HL-60 (cell line): ENCODE data around the gene KCNQ5.
A peak's percentile ranks its signal among the peaks of the same experiment; 100 is the strongest.

Source experiments
- DNase-seq, 2 experiments: peaks; one replicate each; pipeline ENCODE4 v3.0.0-alpha.2; 2010 to 2020; ENCODE audit warnings: low read depth in 1 of 2, low spot score in 1 of 2
- H3K27ac ChIP-seq: fragments of 250-450 bp; sonication (Bioruptor Pico); replicated peaks from 2 replicates; pipeline ENCODE4 v1.5.1; 2020; ENCODE audit warnings: mild to moderate bottlenecking, moderate library complexity
- H3K27me3 ChIP-seq: fragments of 250-450 bp; sonication (Bioruptor Pico); 2 replicates; pipeline ENCODE4 v1.5.1; 2021; ENCODE audit warnings: mild to moderate bottlenecking, moderate library complexity; ENCODE audit not compliant: insufficient read depth, poor library complexity, severe bottlenecking
- H3K4me3 ChIP-seq: replicated peaks from 2 replicates; pipeline ENCODE4 v1.5.1; 2011; ENCODE audit warnings: mild to moderate bottlenecking, control low read depth, low read length; ENCODE audit not compliant: insufficient read depth
- GABPA ChIP-seq: IDR thresholded peaks from 2 replicates; pipeline ENCODE4 v1.6.1; 2012; ENCODE audit warnings: low read depth
- POLR2AphosphoS5 ChIP-seq: IDR thresholded peaks from 2 replicates; pipeline ENCODE4 v1.6.1; 2012; ENCODE audit warnings: low read depth
- SPI1 ChIP-seq: IDR thresholded peaks from 2 replicates; pipeline ENCODE4 v1.6.1; 2012; ENCODE audit warnings: low read depth, mild to moderate bottlenecking, borderline replicate concordance
- TF ChIP-seq, protein P1 (sequence below): IDR thresholded peaks from one replicate; pipeline ENCODE4 v1.5.1; 2011; ENCODE audit warnings: low read length, control low read depth, inconsistent platforms; ENCODE audit not compliant: insufficient read depth
- TF ChIP-seq, protein P2 (sequence below): IDR thresholded peaks from 2 replicates; pipeline ENCODE4 v1.6.1; 2012; ENCODE audit warnings: low read depth; ENCODE audit not compliant: insufficient replicate concordance

KCNQ5 gene

DNA sequence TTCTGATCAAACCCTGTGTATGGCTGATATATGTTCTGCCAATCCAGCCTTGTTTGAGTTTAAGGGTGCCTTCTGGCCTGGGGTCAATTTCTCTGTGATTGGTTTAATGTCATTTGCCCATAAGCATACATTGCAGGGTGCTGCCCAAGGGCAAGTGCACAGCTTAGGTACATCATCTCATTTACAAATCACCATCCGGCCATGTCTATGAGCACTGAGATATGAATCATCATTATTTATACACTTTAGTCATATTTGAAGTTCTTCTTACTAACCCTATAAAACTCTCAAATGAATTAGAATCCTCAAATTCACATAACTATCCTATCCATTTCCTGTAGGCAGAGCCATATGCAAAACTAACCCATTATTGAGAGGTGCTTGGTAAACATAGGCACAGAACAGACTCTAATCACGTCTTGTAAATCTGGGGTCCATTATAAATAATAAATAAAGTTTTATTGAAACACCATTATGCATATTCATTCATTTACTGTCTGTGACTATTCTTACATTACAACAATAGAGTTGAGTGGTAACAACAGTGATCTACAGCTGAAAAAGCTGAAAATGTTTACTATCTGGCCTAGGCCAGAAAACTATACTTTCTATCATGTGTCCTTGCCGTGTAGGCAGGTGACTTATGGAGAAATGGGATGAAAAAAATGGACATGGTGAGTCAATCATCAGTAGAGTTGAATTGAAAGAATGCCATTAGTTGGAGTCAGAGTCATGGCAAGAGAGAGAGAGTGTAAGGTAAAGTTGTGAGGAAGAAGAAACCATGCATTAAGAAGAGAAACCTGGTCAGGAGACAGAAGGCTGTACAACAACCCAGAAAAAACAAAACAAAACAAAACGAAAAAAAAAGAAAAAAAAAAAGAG, 25.0 kb downstream of the KCNQ5 start:
- no peak overlapping the region for H3K4me3 ChIP-seq
- no peak for TF ChIP-seq POLR2AphosphoS5
- no peak for TF ChIP-seq GABPA
- TF ChIP-seq, protein P1, sequence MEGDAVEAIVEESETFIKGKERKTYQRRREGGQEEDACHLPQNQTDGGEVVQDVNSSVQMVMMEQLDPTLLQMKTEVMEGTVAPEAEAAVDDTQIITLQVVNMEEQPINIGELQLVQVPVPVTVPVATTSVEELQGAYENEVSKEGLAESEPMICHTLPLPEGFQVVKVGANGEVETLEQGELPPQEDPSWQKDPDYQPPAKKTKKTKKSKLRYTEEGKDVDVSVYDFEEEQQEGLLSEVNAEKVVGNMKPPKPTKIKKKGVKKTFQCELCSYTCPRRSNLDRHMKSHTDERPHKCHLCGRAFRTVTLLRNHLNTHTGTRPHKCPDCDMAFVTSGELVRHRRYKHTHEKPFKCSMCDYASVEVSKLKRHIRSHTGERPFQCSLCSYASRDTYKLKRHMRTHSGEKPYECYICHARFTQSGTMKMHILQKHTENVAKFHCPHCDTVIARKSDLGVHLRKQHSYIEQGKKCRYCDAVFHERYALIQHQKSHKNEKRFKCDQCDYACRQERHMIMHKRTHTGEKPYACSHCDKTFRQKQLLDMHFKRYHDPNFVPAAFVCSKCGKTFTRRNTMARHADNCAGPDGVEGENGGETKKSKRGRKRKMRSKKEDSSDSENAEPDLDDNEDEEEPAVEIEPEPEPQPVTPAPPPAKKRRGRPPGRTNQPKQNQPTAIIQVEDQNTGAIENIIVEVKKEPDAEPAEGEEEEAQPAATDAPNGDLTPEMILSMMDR: no peak
- TF ChIP-seq SPI1: no peak
- no peak for DNase-seq
- H3K27ac ChIP-seq: no peak overlapping the region
- H3K27me3 ChIP-seq: no peaks in the 10 kb centered on the region

DNA sequence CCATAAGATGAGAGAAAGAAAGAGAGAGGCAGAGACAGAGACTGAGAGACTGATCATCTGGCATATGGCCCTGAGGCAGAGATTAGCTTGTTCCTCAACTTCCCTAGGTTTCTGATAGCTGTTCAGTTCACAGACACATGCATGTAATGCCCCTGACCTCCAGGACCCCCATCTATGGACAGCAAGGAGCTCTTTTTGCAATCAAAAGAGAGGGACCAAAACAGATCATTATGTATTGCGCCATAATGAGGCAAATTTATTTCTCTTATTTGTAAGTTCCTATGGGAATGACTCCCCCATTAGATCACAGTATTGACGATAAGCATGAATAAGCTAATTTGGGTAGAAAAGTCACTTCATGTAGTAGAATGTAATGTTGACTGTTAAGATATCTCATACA, 25.6 kb downstream of the KCNQ5 start:
- Histone ChIP-seq H3K27me3 (no peaks in the 10 kb centered on the region), H3K4me3 (no peak overlapping the region), H3K27ac (no peak overlapping the region)
- DNase-seq: no peak
- TF ChIP-seq, protein P2, sequence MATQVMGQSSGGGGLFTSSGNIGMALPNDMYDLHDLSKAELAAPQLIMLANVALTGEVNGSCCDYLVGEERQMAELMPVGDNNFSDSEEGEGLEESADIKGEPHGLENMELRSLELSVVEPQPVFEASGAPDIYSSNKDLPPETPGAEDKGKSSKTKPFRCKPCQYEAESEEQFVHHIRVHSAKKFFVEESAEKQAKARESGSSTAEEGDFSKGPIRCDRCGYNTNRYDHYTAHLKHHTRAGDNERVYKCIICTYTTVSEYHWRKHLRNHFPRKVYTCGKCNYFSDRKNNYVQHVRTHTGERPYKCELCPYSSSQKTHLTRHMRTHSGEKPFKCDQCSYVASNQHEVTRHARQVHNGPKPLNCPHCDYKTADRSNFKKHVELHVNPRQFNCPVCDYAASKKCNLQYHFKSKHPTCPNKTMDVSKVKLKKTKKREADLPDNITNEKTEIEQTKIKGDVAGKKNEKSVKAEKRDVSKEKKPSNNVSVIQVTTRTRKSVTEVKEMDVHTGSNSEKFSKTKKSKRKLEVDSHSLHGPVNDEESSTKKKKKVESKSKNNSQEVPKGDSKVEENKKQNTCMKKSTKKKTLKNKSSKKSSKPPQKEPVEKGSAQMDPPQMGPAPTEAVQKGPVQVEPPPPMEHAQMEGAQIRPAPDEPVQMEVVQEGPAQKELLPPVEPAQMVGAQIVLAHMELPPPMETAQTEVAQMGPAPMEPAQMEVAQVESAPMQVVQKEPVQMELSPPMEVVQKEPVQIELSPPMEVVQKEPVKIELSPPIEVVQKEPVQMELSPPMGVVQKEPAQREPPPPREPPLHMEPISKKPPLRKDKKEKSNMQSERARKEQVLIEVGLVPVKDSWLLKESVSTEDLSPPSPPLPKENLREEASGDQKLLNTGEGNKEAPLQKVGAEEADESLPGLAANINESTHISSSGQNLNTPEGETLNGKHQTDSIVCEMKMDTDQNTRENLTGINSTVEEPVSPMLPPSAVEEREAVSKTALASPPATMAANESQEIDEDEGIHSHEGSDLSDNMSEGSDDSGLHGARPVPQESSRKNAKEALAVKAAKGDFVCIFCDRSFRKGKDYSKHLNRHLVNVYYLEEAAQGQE: peak; percentile 30
- no peak for TF ChIP-seq GABPA
- no peak for TF ChIP-seq SPI1
- TF ChIP-seq, protein P1: no peak
- TF ChIP-seq POLR2AphosphoS5: no peak

DNA sequence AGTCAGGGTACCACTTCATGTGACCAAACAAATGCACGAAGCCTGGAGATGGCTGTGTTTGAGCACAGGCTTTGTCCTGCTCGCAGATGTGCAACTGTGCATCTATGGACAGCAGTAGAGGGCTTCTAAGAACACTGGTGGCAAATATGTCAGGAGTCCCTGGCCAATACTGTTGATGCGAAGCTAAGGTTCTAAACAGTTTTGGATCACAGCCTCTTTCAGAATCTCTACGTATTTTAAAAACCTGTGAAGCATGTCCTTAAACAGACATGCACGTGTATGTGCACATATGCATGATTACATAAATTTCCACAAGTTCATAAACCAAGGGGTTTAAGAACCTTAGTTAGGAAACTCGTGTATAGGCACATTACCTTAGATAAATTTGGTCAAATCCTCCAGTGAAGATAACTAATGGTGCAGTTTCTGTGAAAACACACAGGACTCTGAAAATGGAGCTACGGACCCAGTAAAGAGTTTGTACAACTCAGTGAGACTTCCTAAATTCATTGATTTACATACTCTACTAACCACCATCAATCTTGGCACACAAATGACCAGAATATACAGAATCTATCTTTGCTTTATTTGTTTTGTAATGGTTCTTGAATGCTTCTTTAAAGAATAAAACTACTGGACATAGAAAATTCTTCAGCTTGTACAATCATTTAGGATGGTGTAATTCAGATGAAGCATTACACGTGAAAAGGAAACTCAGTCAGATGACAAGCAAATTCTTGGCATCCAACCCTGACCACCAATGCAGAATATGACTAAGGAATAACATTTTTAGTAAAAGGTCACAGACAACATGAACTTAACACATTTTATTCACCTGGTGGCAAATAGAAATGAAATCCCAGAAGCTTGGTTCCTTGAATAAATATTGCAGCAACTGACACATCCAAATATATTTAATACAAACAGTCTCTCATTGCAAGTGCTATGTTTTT, 27.4 kb downstream of the KCNQ5 start:
- TF ChIP-seq POLR2AphosphoS5 (no peak), GABPA (no peak)
- Histone ChIP-seq H3K27me3 (no peaks in the 10 kb centered on the region), H3K4me3 (no peak overlapping the region), H3K27ac (no peak overlapping the region)
- no peak for DNase-seq

DNA sequence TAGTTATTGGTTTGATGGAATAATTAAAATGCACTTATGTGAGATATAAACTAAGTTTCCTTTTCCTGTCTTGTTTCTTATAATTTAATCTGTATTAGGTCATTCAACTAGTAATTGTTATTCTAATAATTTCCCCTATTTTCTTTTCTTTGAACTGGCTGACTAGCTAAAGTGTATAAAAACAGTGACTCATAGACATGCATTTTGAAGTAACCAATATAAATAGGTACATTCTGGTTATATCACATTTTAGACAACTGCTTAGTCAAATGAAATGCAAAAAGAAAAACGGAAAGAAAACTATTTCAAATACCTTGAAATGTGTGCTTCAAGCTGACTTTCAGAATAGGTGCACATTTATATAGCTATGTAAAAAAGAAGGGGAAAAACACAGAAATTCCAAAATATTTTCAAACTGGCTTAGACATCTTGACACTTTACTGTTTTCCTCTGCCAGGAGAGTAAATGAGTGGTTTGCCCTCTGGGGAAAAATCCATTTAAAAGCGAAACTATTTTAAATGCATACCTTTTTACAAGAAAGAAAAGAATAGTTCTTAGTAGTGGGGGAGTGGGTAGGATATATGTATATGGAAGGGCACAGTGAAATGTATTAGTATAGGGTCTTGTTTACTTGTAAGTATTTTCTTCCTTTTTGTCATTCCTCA, 28.3 kb downstream of the KCNQ5 start:
- H3K27ac ChIP-seq: no peak overlapping the region
- H3K27me3 ChIP-seq: no peaks in the 10 kb centered on the region
- no peak overlapping the region for H3K4me3 ChIP-seq
- no peak for DNase-seq
- TF ChIP-seq, protein P1: no peak
- no peak for TF ChIP-seq GABPA
- no peak for TF ChIP-seq SPI1
- TF ChIP-seq POLR2AphosphoS5: no peak
- TF ChIP-seq, protein P2: no peak
